KG1 (cell line): Measurements from ENCODE around the gene FLT3.
"Not testable (repeated sequence)": the region's sequence is repeated elsewhere in the genome, so short reads cannot be mapped to it uniquely, and the experiment has no call there.

Source experiments
- DNase-seq: peaks from one replicate; lab custom pipeline; 2025; lab: John Stamatoyannopoulos, UW

The FLT3 gene

DNA sequence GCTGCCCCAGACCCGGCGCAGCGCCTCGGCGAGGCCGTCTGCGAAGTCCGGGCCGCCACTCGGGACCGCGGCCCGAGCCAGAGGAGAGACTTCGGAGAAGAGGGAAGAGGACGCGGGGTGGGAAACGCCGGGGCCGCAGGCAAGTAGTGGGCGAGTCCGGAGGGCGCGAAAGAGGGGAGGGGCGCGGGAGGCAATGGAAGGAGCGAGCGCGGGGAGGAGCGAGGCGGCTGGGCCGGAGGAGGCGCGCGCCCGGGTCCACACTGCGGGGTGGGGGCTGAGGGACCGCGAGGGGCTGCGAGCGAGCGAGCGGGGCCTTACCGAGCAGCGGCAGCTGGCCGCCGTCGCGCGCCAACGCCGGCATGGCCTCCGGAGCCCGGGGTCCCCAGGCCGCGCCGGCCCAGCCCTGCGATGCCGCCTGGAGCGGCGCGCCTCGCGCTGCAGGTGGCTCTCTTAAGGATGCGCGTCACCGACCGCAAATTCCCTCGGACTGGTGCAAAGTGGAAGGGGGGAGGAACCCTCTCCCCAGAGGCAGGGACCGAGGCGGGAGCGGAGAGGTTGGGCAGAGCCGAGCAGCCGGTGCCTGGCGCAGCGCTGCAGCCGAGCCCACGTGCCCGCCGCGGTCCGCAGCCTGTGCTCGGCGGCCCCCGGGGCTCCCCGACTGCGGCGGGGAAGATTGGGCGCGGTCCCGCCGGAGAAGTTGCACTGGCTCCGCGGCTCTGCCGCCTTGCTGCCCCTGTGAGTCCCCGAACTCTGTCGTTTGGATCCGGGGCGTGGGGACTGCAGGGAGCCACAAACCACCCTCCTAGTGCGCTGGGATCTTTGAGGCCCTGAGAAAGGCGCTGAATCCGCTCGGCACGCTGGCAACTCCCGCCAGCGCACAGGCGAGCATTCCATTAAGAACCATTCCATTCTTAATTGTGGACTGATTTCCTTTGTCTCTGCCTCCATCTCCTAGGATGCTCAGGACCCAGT, at the start of gene FLT3:
Gene FLT3, minus strand, starts transcription at position 427 of the 972 bp plus-strand sequence. Its CDS starts 66 bp downstream, at position 361.
- peak; percentile 48 for DNase-seq

DNA sequence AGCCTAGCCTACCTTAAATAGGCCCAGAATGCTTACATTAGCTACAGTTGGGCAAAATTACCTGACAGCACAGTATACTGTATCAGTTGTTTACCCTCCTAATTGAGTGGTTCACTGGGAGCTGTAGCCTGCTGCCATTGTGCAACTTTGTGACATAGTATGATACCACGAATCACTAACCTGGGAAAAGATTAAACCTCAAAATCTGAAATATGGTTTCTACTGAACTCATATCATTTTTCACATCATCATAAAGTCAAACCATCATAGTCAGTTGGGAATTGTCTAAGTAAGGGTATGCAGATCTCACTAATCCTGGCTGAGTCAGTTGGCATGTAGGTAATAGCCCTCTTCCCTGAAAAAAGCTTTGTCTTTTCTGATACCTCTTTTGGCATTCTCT, 47.1 kb upstream of the FLT3 start:
- no peak for DNase-seq

DNA sequence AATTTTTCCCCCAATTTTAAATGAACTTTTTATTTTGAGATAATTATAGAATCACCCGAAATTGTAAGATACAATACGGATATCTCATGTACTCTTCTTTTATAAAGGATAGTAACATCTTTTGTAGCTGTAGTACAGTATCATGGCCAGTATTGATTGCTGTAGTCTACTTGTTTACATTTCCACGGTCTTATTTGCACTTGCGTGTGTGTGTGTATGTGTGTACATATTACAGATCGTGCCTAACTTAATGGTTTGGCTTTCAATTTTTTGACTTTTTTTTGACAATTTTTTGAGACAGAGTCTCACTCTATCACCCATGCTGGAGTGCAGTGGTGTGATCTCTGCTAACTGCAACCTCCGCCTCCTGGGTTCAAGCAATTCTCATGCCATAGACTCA, 44.7 kb upstream of the FLT3 start:
- DNase-seq, result no peak

DNA sequence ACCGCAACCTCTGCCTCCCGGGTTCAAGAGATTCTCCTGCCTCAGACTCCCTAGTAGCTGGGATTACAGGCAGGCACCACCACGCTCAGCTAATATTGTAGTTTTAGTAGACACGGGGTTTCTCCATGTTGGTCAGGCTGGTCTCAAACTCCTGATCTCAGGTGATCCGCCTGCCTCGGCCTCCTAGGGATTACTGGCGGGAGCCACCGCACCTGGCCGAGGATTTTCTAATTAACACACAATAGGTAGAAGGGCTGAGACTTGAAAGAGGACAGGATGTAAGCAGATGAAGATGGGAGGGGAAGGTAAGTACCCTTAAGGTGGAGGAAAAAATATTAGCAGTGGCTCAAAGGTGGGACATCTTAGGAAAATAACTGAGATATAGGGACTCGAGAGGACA, 41.2 kb upstream of the FLT3 start:
- not testable (repeated sequence) for DNase-seq

DNA sequence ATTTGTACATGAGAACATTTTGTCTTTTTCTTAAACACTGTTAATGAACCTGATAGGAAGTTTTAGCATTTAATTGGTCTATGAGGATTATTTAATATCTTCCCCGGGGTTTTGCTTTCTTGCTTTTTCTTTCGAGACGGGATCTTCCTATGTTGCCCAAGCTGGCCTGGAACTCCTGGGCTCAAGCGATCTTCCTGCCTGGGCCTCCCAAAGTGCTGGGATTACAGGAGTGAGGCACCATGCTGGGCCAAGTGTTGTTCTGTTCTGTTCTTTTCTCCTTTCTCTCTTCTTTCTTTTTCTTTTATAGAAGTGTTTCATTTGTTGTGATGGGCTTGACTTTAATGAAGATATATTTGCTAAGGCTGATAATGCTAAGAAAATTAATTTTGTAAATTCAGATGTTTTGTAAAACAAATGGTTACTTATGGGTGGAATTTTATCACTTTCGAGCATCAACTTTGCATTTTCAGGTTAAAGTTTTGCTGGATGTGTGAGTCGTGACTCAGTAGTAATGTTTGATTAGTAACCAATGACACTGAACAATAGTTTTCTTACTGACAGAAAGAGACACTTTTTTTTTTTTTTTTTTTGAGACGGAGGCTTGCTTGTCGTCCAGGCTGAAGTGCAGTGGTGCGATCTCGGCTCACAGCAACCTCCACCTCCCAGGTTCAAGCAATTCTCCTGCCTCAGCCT, 40.2 kb upstream of the FLT3 start:
- DNase-seq, result no peak

DNA sequence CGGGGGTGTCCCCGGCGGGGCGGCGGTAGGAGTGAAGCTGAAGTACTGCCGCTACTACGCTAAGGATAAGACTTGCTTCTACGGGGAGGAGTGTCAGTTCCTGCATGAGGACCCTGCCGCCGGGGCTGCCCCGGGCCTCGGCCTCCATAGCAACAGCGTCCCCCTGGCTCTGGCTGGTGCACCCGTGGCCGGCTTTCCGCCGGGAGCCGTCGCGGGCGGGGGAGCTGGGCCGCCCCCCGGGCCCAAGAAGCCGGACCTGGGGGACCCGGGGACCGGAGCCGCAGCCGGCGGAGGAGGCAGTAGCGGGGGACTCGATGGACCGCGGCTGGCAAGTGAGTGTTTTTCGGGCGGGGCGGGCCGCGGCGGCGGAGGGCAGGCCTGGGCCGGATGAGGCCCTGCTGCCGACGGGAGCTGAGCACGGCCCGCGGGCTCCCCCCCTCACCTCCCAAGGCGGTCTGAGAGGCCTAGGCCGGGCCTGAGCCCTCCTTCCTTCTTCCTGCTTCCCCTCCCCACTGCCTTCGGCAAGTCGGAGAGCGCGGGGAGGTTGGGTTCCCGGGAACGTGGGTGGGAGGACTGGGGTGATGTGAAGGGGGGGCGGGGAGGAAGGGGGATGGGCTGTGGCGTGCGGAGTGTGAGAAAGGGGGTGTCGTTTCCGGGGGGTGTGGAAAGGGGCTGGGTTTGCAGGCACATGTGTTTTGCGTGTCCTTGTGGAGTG, 38.5 kb upstream of the FLT3 start:
- DNase-seq, result peak; percentile 86

DNA sequence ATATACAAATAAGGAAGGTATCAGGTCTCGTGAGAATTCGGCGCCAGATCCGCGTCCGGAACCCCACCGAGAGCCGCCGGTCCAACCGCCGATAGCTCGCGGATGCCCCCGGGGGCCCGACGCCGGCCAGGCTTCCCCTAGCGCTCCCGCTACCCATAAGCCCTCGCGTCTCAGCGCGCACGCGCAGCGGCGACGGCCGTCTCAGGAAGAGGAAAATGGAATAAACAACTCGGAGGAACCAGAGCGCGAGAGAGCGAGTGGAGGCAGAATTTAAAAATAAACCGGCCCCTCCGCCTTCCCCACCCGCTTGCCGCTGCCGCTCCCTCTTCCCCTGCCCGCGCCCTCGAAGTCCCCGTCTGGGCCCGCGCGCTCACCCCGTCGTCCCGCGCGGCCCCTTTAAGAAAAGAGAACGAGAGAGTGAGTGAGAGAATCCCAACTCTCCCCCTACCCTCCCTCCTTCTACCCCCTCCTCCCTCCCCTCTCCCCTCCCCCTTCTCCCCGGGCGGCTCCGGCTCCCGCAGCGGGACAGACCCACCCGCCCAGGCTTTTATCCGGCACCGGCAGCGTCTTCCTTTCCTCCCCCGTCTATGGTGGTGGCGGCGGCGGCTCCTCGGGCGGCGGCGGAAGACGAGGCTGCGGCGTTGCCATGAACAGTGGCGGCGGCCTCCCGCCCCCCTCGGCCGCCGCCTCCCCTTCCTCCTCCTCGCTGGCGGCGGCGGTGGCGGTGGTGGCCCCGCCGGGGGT, 37.8 kb upstream of the FLT3 start, which contains the start of gene PAN3:
Gene PAN3, plus strand, starts transcription at position 534 of the 744 bp plus-strand sequence. Its CDS starts 113 bp downstream, at position 647.
- DNase-seq, result peak; percentile 86

DNA sequence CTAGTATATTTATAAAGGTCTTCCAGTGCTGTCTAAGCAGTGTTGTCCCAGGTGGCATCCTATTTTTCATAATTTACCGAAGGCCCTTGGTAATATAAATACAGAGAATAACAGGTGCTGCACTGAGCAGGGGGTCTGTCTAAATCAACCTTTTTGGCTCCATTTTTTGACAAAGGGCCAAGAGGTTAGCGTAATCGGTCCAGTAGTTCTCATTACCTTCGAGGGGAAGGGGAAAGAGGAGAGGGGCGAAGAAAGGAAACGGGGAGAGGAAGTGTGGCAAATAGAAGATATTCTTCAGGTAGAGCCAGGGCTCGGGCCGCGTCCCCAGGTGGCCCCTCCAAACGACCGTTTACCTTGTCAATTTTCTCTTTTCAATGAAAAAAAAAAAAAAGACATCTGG, 37.2 kb upstream of the FLT3 start:
- no peak for DNase-seq

DNA sequence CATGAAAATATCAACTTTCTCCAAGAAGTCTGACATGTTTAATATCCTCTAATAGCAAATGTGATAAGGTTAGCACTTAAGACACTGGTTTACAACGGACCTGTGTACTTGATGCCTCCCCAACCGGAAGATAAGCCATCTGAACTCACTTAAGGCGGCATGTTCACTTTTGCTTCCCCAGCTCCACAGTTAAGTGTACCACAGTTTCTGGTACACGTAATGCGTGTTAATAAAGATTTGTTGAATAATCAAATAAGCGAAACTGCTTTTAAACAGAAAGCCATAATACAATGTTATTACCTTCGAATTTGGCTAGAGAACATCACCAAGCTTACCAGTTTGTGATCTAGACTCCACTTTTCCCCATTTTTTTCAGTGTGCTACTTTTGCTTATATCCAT, 36.5 kb upstream of the FLT3 start:
- no peak for DNase-seq

DNA sequence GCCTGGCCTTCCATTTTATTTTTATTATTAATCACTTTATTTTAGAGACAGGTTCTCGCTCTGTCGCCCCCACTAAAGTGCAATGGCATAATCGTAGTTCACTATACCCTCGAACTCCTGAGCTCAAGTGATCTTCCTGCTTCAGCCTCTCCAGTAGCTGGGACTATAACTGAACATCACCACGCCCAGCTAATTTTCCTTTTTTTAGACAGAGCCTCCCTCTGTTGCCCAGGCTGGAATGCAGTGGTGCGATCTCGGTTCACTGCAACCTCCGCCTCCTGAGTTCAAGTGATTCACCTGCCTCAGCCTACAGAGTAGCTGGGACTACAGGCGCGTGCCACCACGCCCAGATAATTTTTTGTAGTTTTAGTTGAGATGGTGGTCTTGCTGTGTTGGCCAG, 31.3 kb upstream of the FLT3 start:
- DNase-seq, result no peak

DNA sequence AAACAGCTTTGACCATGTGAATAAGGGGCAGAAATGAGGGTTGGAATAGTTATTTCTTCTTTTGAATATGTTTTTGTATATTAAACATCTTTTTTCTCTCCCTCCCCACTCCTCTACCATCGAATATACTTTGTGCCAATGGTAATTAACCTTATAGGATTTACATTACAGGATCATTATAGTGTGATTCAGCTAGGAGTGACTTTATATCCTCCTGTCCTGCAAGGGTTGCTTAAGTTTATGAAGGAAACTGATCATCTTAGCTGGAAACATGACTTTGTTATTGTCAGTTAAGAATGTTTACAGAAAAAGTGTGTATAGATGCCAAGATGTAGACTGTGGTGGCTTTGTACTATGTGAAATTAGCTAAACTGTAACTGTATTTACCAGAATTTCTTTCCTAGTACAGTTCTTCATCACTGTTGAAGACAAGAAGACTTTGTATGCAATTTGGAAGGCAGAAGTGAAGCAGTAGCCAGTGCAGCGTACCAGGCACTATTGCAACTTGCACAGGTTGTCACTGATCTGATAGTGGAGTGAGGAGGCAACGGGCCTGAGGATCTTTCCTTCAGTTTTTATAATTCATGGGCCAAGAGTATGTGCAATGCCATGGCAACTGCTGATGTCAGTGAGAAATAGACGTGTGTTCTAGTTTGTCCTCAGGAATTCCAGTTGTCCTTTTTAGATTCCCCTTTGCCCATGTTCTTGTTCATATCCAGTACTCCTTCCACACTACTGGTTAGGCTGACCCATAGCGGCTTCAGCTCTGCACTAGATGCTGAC, 29.7 kb upstream of the FLT3 start:
- no peak for DNase-seq

DNA sequence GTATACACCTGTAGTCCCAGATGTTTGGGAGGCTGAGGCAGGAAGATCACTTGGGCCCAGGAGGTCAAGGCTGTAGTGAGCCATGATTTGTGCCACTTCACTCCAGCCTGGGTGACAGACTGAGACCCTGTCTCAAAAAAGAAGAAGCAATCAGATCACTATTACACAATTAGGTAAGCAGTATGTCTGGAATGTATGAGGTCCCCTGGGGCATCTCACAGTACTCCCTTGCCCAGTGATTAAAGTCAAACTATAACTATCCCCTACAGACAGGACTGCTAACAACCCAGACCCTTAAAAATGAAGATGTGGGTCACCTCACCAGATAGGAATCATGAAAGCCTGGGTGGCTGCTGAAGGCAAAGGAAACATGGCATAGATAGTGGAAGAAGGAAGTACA, 28.6 kb upstream of the FLT3 start:
- DNase-seq, result no peak

DNA sequence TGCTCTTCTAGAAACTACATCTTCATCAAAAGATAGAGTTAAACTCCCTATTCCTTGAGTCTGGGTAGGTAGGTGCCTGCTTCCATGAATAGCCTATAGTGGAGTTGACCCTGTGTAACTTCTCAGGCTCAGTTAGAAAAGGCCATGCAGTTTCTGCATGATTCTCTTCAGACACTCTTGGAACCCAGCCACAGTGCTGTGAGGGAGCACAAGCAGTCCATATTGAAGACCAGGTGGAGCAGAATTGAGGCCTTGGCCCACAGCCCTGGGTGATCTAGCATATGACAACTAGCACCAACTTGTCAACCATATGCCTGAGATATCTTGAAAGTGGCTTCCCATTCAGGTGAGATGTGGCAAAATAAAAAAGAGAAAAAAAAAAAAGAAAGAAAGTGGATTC, 27.7 kb upstream of the FLT3 start:
- DNase-seq, result no peak

DNA sequence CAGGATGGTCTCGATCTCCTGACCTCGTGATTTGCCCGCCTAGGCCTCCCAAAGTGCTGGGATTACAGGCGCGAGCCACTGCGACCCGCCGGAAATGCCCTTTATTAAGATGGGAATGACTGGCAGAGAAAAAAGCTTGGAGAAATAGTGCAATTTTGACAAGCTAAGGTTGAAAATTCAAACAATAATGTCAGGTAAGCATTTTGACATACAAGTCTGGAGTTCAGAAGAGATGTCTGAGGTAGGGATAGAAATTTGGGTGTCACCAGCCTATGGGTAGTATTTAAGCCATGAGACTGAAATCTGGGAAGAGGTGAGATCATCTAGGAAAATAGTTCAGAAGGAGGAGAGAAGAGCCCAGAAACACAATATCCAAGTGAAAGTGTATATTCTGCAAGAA, 20.8 kb upstream of the FLT3 start:
- no peak for DNase-seq

DNA sequence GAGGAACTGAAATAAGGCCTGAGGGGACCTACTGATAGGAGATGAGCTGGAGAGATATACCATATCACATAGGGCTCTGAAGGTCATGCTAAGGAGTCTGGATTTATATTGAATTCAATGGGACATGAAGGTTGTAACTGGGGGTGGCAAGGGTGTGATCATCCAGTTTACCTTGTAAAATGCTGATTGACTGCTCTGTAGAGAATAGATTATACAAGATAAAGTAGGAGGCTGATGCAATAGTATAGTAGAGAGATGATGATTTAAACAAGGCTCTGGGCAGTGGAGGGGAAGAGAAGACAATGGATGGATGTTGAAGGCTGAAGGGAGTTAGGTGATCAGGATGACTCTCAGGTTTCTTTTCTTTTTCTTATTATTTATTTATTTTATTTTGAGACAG, 19.9 kb upstream of the FLT3 start:
- no peak for DNase-seq

DNA sequence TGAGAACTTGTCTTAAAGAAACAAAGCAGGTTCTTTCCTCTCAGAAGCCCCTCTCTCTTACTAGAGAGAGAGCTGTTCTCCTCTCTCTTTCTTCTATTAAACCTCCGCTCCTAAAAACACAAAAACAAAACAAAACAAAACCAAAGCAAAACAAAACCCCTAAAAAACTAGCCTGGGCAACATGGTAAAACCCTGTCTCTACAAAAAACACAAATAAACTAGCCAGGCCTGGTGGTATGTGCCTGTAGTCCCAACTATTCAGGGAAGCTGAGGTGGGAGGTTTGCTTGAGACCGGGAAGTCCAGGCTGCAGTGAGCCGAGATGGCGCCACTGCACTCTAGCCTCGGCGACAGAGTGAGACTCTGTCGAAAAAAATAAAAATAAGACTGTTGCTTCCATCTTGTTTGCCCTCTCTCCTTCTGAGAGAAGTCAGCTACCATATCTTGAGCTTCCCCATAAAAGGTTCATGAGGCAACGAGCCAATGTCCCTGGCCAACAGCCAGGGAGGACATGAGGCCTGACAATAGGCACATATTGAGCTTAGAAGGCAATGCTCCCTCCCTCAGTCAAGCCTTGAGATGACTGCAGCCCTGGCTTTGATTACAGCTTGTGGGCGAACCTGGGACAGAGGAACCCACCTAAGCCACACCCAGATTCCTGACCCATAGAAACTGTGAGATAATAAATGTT, 17.5 kb upstream of the FLT3 start:
- no peak for DNase-seq

DNA sequence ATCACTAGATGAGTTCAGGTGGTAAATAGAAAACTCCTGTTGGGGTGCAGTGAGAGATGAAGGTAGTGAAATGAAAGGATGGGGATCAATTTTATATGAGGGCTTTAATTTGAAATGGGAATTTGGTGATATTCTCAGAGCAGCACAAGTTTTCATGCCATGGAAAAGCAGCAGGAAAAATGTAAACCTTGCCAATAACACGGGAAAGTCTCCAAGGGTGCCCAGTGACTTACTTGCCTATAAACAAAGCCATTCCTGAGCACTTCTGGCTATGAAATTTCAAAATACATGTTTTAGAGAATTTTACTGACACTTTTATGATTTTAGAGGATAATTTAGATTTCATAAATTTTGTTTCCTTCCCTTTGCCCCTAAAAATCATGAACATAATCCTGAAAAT, 16.4 kb upstream of the FLT3 start:
- DNase-seq, result no peak

DNA sequence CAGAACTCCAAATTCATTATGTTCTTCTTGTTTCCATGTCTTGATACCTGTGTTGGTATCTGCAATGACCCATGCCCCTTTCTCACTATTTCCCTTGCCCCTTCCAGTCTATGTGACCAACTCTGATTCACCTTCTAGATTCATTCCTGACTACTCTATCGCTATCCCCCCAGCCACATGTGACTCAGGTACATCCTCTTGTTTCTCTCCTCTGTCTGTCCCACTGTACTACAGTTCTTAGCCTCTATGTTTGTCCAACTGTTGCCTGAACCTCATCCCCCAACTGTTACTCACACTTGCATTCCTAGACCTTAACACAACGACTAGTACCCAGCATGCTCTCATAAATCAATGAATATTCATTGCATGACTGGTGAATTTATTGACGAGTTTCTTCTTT, 10.0 kb upstream of the FLT3 start:
- DNase-seq, result no peak

DNA sequence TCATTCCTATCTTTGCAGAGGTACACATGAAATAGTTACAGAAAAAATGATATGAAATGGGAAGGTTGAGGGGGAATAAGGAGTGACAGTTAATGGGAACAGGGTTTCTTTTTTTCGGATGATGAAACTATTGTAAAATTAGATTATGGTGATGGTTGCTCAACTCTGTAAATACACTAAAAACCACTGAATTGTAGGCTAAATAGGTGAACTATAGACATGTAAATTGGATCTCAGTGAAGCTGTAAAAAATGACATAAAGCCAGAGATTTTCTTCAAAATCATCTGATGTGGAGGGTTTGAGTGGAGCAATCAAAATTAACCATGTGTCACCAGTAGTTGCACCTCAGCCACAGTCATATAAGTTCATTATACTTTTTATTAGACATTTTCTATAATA, 6.6 kb upstream of the FLT3 start:
- no peak for DNase-seq

DNA sequence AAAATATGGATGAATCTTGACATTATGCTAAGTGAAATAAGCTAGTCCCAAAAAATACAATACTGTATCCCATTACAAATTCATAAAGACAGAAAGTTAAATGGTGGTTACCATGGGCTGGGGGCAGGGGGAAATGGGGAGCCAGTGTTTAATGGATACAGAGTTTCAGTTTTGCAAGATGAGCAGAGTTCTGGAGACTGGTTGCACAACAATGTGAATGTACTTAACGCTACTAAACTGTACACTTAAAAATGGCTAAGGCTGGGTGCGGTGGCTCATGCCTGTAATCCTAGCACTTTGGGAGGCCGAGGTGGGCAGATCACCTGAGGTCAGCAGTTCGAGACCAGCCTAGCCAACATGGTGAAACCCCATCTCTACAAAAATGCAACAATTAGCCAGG, 1.5 kb upstream of the FLT3 start:
- DNase-seq, result not testable (repeated sequence)
